Measurements from ENCODE around the gene IMMP2L.
"Not testable (repeated sequence)": the region's sequence is repeated elsewhere in the genome, so short reads cannot be mapped to it uniquely, and the experiment has no call there.

The IMMP2L gene

GRCh38 chr7:111561904-111562732, at the start of gene IMMP2L:
IMMP2L (minus strand) TSS chr7:111562492.
- Histone ChIP-seq H3K27ac (ENCODE audit: low read depth, low read length) (peak within 1 kb of the TSS; percentile 88), H3K36me3 (ENCODE audit: control insufficient read depth, insufficient read depth, low read length) (0 out of 2 replicates have a peak, but pooled peaks cover 2% of the 10 kb centered on the region), H3K9me3 (ENCODE audit: control insufficient read depth, insufficient read depth, low read depth, low read length) (no peaks in the 10 kb centered on the region), H3K27me3 (ENCODE audit: control insufficient read depth, insufficient read depth, low read length) (no peaks in the 10 kb centered on the region), H3K4me1 (ENCODE audit: control insufficient read depth, insufficient read depth, low read length) (peaks cover 13% of the 10 kb centered on the region), H3K9ac (ENCODE audit: low read length) (peak within 1 kb of the TSS; percentile 91), H3K4me3 (ENCODE audit: low read depth, low read length) (peak within 1 kb of the TSS; percentile 94)

DNA sequence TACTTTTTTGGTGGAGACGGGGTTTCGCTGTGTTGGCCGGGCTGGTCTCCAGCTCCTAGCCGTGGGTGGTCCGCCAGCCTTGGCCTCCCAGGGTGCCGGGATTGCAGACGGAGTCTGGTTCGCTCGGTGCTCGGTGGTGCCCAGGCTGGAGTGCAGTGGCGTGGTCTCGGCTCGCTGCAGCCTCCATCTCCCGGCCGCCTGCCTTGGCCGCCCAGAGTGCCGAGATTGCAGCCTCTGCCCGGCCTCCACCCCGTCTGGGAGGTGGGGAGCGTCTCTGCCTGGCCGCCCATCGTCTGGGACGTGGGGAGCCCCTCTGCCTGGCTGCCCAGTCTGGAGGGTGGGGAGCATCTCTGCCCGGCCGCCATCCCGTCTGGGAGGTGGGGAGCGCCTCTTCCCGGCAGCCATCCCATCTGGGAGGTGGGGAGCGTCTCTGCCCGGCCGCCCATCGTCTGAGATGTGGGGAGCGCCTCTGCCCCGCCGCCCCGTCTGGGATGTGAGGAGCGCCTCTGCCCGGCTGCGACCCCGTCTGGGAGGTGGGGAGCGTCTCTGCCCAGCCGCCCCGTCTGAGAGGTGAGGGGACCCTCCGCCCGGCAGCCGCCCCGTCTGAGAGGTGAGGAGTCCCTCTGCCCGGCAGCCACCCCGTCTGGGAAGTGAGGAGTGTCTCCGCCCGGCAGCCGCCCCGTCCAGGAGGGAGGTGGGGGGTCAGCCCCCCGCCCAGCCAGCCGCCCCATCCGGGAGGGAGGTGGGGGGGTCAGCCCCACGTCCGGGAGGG, 47.4 kb upstream of the IMMP2L start:
- not testable (repeated sequence) for H3K9me3 ChIP-seq (ENCODE audit: control insufficient read depth, insufficient read depth, low read depth, low read length); H3K36me3 ChIP-seq (ENCODE audit: control insufficient read depth, insufficient read depth, low read length); H3K27ac ChIP-seq (ENCODE audit: low read depth, low read length); H3K9ac ChIP-seq (ENCODE audit: low read length); H3K4me1 ChIP-seq (ENCODE audit: control insufficient read depth, insufficient read depth, low read length); H3K27me3 ChIP-seq (ENCODE audit: control insufficient read depth, insufficient read depth, low read length); H3K4me3 ChIP-seq (ENCODE audit: low read depth, low read length)

- Histone ChIP-seq H3K27me3 (ENCODE audit: control insufficient read depth, insufficient read depth, low read length) (no peaks in the 10 kb centered on the region), H3K4me3 (ENCODE audit: low read depth, low read length) (no peak overlapping the region), H3K4me1 (ENCODE audit: control insufficient read depth, insufficient read depth, low read length) (no peaks in the 10 kb centered on the region), H3K27ac (ENCODE audit: low read depth, low read length) (no peak overlapping the region), H3K9me3 (ENCODE audit: control insufficient read depth, insufficient read depth, low read depth, low read length) (peaks cover 6% of the 10 kb centered on the region), H3K36me3 (ENCODE audit: control insufficient read depth, insufficient read depth, low read length) (no peaks in the 10 kb centered on the region), H3K9ac (ENCODE audit: low read length) (no peak overlapping the region)
These were observed 45.3 kb upstream of the IMMP2L start for GRCh38 chr7:111607621-111608020.

- H3K27me3 ChIP-seq (ENCODE audit: control insufficient read depth, insufficient read depth, low read length): no peaks in the 10 kb centered on the region
- H3K4me3 ChIP-seq (ENCODE audit: low read depth, low read length): no peak overlapping the region
- H3K27ac ChIP-seq (ENCODE audit: low read depth, low read length): no peak overlapping the region
- no peak overlapping the region for H3K9ac ChIP-seq (ENCODE audit: low read length)
- H3K9me3 ChIP-seq (ENCODE audit: control insufficient read depth, insufficient read depth, low read depth, low read length): peaks cover 4% of the 10 kb centered on the region
- no peaks in the 10 kb centered on the region for H3K4me1 ChIP-seq (ENCODE audit: control insufficient read depth, insufficient read depth, low read length)
- H3K36me3 ChIP-seq (ENCODE audit: control insufficient read depth, insufficient read depth, low read length): no peaks in the 10 kb centered on the region
These were observed 43.0 kb upstream of the IMMP2L start for GRCh38 chr7:111605246-111605645.

DNA sequence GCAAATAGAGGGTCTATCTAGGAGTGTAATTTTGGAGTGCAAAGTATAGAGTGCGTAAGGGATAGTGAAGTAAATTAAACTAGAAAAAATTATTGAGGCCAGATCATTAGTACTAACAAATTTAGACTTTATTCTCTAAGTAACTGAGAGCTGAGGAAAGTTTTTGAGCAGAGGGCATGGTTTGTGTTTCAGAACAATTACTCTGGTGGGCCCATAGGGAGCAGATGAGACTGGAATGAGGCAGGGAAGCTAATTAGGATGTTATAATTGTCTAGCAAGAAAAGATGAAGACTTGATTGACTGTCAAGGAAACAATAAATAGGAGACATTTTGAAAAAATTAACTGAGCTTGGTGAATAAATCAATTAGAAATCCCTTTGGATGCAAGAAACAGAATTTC, 37.8 kb upstream of the IMMP2L start:
- 0 out of 2 replicates have a peak, but pooled peaks cover 3% of the 10 kb centered on the region for H3K9me3 ChIP-seq (ENCODE audit: control insufficient read depth, insufficient read depth, low read depth, low read length)
- H3K27ac ChIP-seq (ENCODE audit: low read depth, low read length): no peak overlapping the region
- no peaks in the 10 kb centered on the region for H3K27me3 ChIP-seq (ENCODE audit: control insufficient read depth, insufficient read depth, low read length)
- no peak overlapping the region for H3K9ac ChIP-seq (ENCODE audit: low read length)
- H3K4me1 ChIP-seq (ENCODE audit: control insufficient read depth, insufficient read depth, low read length): no peaks in the 10 kb centered on the region
- no peaks in the 10 kb centered on the region for H3K36me3 ChIP-seq (ENCODE audit: control insufficient read depth, insufficient read depth, low read length)
- no peak overlapping the region for H3K4me3 ChIP-seq (ENCODE audit: low read depth, low read length)

- Histone ChIP-seq H3K27me3 (ENCODE audit: control insufficient read depth, insufficient read depth, low read length) (no peaks in the 10 kb centered on the region), H3K4me1 (ENCODE audit: control insufficient read depth, insufficient read depth, low read length) (no peaks in the 10 kb centered on the region), H3K27ac (ENCODE audit: low read depth, low read length) (no peak overlapping the region), H3K9me3 (ENCODE audit: control insufficient read depth, insufficient read depth, low read depth, low read length) (0 out of 2 replicates have a peak, but pooled peaks cover 3% of the 10 kb centered on the region), H3K4me3 (ENCODE audit: low read depth, low read length) (no peak overlapping the region), H3K9ac (ENCODE audit: low read length) (no peak overlapping the region), H3K36me3 (ENCODE audit: control insufficient read depth, insufficient read depth, low read length) (no peaks in the 10 kb centered on the region)
These were observed 33.5 kb upstream of the IMMP2L start for GRCh38 chr7:111595780-111596179.

DNA sequence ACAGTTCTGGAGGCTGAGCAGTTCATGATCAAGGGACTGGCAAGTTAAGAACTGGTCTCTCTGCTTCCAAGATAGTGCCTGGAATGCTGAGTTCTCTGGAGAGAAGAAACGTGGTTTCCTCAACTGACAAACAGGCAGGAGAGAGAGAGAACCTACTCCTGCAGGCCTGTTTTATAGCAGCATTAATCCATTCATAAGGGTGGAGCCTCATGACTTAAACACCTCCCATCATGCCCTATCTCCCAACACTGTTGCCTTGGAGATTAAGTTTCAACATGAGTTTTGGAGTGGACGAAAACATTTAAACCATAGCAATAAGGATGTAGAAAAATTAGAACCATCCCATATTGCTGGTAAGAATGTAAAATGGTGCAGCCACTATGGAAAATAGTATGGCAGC, 32.3 kb upstream of the IMMP2L start:
- H3K4me3 ChIP-seq (ENCODE audit: low read depth, low read length): no peak overlapping the region
- H3K27ac ChIP-seq (ENCODE audit: low read depth, low read length): no peak overlapping the region
- 0 out of 2 replicates have a peak, but pooled peaks cover 3% of the 10 kb centered on the region for H3K9me3 ChIP-seq (ENCODE audit: control insufficient read depth, insufficient read depth, low read depth, low read length)
- H3K36me3 ChIP-seq (ENCODE audit: control insufficient read depth, insufficient read depth, low read length): no peaks in the 10 kb centered on the region
- H3K9ac ChIP-seq (ENCODE audit: low read length): no peak overlapping the region
- H3K27me3 ChIP-seq (ENCODE audit: control insufficient read depth, insufficient read depth, low read length): no peaks in the 10 kb centered on the region
- no peaks in the 10 kb centered on the region for H3K4me1 ChIP-seq (ENCODE audit: control insufficient read depth, insufficient read depth, low read length)

DNA sequence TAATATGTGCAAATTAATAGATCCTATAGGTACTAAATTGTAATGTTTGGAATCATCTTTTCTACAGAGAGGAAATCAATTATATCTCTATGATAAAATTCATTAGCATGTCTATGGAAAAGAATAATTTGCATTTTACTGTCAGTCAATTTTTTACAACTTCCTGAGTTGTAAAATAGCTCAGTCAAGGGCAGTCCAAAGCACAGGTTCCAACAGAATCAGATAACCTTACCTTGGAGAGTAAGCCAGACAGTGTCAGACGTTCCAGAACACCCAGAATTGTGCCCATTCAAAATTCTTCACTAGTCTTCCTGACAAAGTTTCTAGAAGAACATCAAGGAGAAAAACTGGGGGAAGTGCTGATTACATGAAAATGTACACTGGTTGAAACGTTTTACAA, 31.1 kb upstream of the IMMP2L start:
- no peak overlapping the region for H3K4me3 ChIP-seq (ENCODE audit: low read depth, low read length)
- no peaks in the 10 kb centered on the region for H3K4me1 ChIP-seq (ENCODE audit: control insufficient read depth, insufficient read depth, low read length)
- H3K36me3 ChIP-seq (ENCODE audit: control insufficient read depth, insufficient read depth, low read length): no peaks in the 10 kb centered on the region
- H3K9ac ChIP-seq (ENCODE audit: low read length): no peak overlapping the region
- no peaks in the 10 kb centered on the region for H3K27me3 ChIP-seq (ENCODE audit: control insufficient read depth, insufficient read depth, low read length)
- H3K27ac ChIP-seq (ENCODE audit: low read depth, low read length): no peak overlapping the region
- H3K9me3 ChIP-seq (ENCODE audit: control insufficient read depth, insufficient read depth, low read depth, low read length): 0 out of 2 replicates have a peak, but pooled peaks cover 3% of the 10 kb centered on the region

DNA sequence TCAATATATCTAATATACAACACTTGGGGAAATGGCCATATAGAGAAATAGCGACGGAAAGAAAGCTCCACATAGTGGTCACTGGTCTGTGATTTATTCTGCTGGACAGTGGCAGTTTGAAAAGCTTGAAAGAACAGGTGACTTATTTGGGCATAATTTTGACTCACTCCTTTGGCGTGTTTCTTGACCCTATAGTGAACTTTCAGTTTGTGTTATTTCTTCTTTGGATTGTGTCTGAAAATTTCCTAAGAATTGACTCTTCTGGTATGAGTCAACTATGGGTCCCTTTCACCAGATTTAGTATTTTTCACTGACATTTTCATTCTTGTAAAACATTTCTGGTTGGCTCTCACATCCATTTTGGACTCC, 25.8 kb upstream of the IMMP2L start:
- Histone ChIP-seq H3K4me3 (ENCODE audit: low read depth, low read length) (no peak overlapping the region), H3K27ac (ENCODE audit: low read depth, low read length) (no peak overlapping the region), H3K4me1 (ENCODE audit: control insufficient read depth, insufficient read depth, low read length) (no peaks in the 10 kb centered on the region), H3K27me3 (ENCODE audit: control insufficient read depth, insufficient read depth, low read length) (no peaks in the 10 kb centered on the region), H3K36me3 (ENCODE audit: control insufficient read depth, insufficient read depth, low read length) (no peaks in the 10 kb centered on the region), H3K9ac (ENCODE audit: low read length) (no peak overlapping the region), H3K9me3 (ENCODE audit: control insufficient read depth, insufficient read depth, low read depth, low read length) (no peaks in the 10 kb centered on the region)

GRCh38 chr7:111587410-111588064, 25.2 kb upstream of the IMMP2L start:
- Histone ChIP-seq H3K27ac (ENCODE audit: low read depth, low read length) (no peak overlapping the region), H3K9ac (ENCODE audit: low read length) (no peak overlapping the region), H3K9me3 (ENCODE audit: control insufficient read depth, insufficient read depth, low read depth, low read length) (no peaks in the 10 kb centered on the region), H3K4me3 (ENCODE audit: low read depth, low read length) (no peak overlapping the region), H3K4me1 (ENCODE audit: control insufficient read depth, insufficient read depth, low read length) (no peaks in the 10 kb centered on the region), H3K36me3 (ENCODE audit: control insufficient read depth, insufficient read depth, low read length) (no peaks in the 10 kb centered on the region), H3K27me3 (ENCODE audit: control insufficient read depth, insufficient read depth, low read length) (no peaks in the 10 kb centered on the region)

All from HUES6 (cell line).